GM19043 (cell line): ENCODE data around the gene KIF15.
A peak's percentile ranks its signal among the peaks of the same experiment; 100 is the strongest.
"Not testable (repeated sequence)": the region's sequence is repeated elsewhere in the genome, so short reads cannot be mapped to it uniquely, and the experiment has no call there.

ENCODE experiments used
- ATAC-seq: cut with Tn5 transposase; IDR thresholded peaks from one replicate; pipeline ENCODE4 v1.9.1; 2021; ENCODE audit warnings: low read depth; ENCODE audit not compliant: unreplicated experiment

KIF15 gene

GRCh38 chr3:44825264-44825925, 63.8 kb downstream of the KIF15 start:
- no peak for ATAC-seq

GRCh38 chr3:44827196-44827595, 65.6 kb downstream of the KIF15 start:
- no peak for ATAC-seq

GRCh38 chr3:44831232-44831631, 69.6 kb downstream of the KIF15 start:
- no peak for ATAC-seq

- ATAC-seq, result no peak
These were observed 70.4 kb downstream of the KIF15 start for GRCh38 chr3:44832032-44832431.

GRCh38 chr3:44832965-44833364, 71.4 kb downstream of the KIF15 start:
- no peak for ATAC-seq

- no peak for ATAC-seq
These were observed 71.8 kb downstream of the KIF15 start for GRCh38 chr3:44833394-44833793.

- no peak for ATAC-seq
These were observed 74.1 kb downstream of the KIF15 start for GRCh38 chr3:44835684-44836083.

GRCh38 chr3:44842376-44842775, 80.8 kb downstream of the KIF15 start:
- no peak for ATAC-seq

GRCh38 chr3:44845528-44846520, 84.2 kb downstream of the KIF15 start:
- ATAC-seq, result no peak

- no peak for ATAC-seq
These were observed 87.0 kb downstream of the KIF15 start for GRCh38 chr3:44848634-44849033.

- ATAC-seq, result not testable (repeated sequence)
These were observed 95.1 kb downstream of the KIF15 start for GRCh38 chr3:44856663-44857062.

- no peak for ATAC-seq
These were observed 98.5 kb downstream of the KIF15 start for GRCh38 chr3:44860117-44860516.

- ATAC-seq, result peak; percentile 95
These were observed 100.0 kb downstream of the KIF15 start, which contains the start of gene TMEM42 for GRCh38 chr3:44861412-44862225. TMEM42 (plus strand) TSS chr3:44861912; CDS start chr3:44861925, 13 bp downstream.

GRCh38 chr3:44862226-44862637, 100.6 kb downstream of the KIF15 start:
- ATAC-seq, result peak; percentile 18

GRCh38 chr3:44865272-44866035, 103.9 kb downstream of the KIF15 start:
- ATAC-seq, result no peak

- no peak for ATAC-seq
These were observed 106.0 kb downstream of the KIF15 start for GRCh38 chr3:44867421-44868111.

GRCh38 chr3:44870375-44871061, 108.9 kb downstream of the KIF15 start:
- ATAC-seq, result no peak

GRCh38 chr3:44874308-44874707, 112.7 kb downstream of the KIF15 start, which contains the start of gene TGM4:
TGM4 (plus strand) TSS chr3:44874608; CDS start chr3:44874679, 71 bp downstream.
- ATAC-seq, result no peak

GRCh38 chr3:44875596-44875995, 114.0 kb downstream of the KIF15 start:
- ATAC-seq, result no peak
